ENCODE results near the gene NAT16. TPM values are rescaled to one million over a fixed set of nuclear protein-coding genes. Genes with fewer than 3 reads are reported as not detected.

The NAT16 gene
- 0.96 TPM for polyA plus RNA-seq (2013, experiment 1 of 4)
- 0.46 TPM for polyA plus RNA-seq (2013, experiment 2 of 4)
- polyA plus RNA-seq (2013, experiment 3 of 4) = 0.48 TPM
- polyA plus RNA-seq (2013, experiment 4 of 4) = 0.89 TPM

GRCh38 chr7:101180130-101180755 lies at the start of gene NAT16:
NAT16 (minus strand) TSS chr7:101180293; CDS start chr7:101174807, 5,486 bp downstream.
- H3K4me3 ChIP-seq (ENCODE audit: insufficient read depth, low read depth, low read length) = peak within 1 kb of the TSS; percentile 39
- no peaks in the 10 kb centered on the region for H3K36me3 ChIP-seq (ENCODE audit: control insufficient read depth, insufficient read depth, low read length)
- 9 to 10% methylated on average over 56 of the region's 56 CpGs for WGBS, 2 experiments
- H3K9me3 ChIP-seq (ENCODE audit: control insufficient read depth, low read length) = no peaks in the 10 kb centered on the region
- H3K4me1 ChIP-seq (ENCODE audit: control insufficient read depth, insufficient read depth, low read length) = peaks cover 13% of the 10 kb centered on the region
- H3K27me3 ChIP-seq (ENCODE audit: control insufficient read depth, insufficient read depth, low read length, poor library complexity, severe bottlenecking) = peaks cover 63% of the 10 kb centered on the region
- H3K27ac ChIP-seq (ENCODE audit: insufficient read depth, low read depth, low read length, poor library complexity, severe bottlenecking) = no peak within 1 kb of the TSS

GRCh38 chr7:101226721-101227120 lies 46.6 kb upstream of the NAT16 start:
- Histone ChIP-seq H3K9me3 (ENCODE audit: control insufficient read depth, low read length) (no peaks in the 10 kb centered on the region), H3K36me3 (ENCODE audit: control insufficient read depth, insufficient read depth, low read length) (peaks cover 7% of the 10 kb centered on the region), H3K4me1 (ENCODE audit: control insufficient read depth, insufficient read depth, low read length) (peaks cover 2% of the 10 kb centered on the region), H3K4me3 (ENCODE audit: insufficient read depth, low read depth, low read length) (no peak overlapping the region), H3K27ac (ENCODE audit: insufficient read depth, low read depth, low read length, poor library complexity, severe bottlenecking) (no peak overlapping the region), H3K27me3 (ENCODE audit: control insufficient read depth, insufficient read depth, low read length, poor library complexity, severe bottlenecking) (no peaks in the 10 kb centered on the region)
- WGBS, 2 experiments = 93% methylated on average over 9 of the region's 9 CpGs

- 88 to 95% methylated on average over 6 of the region's 6 CpGs for WGBS, 2 experiments
Observed at GRCh38 chr7:101225650-101226049, 45.6 kb upstream of the NAT16 start.

GRCh38 chr7:101223528-101223927 lies 43.4 kb upstream of the NAT16 start:
- Histone ChIP-seq H3K27me3 (ENCODE audit: control insufficient read depth, insufficient read depth, low read length, poor library complexity, severe bottlenecking) (no peaks in the 10 kb centered on the region), H3K4me3 (ENCODE audit: insufficient read depth, low read depth, low read length) (no peak overlapping the region), H3K27ac (ENCODE audit: insufficient read depth, low read depth, low read length, poor library complexity, severe bottlenecking) (no peak overlapping the region), H3K36me3 (ENCODE audit: control insufficient read depth, insufficient read depth, low read length) (peaks cover 7% of the 10 kb centered on the region), H3K9me3 (ENCODE audit: control insufficient read depth, low read length) (no peaks in the 10 kb centered on the region), H3K4me1 (ENCODE audit: control insufficient read depth, insufficient read depth, low read length) (peaks cover 5% of the 10 kb centered on the region)
- 95 to 98% methylated on average over 15 of the region's 15 CpGs for WGBS, 2 experiments

More at GRCh38 chr7:101225650-101226049, 45.6 kb upstream of the NAT16 start:
- Histone ChIP-seq H3K9me3 (ENCODE audit: control insufficient read depth, low read length) (no peaks in the 10 kb centered on the region), H3K4me3 (ENCODE audit: insufficient read depth, low read depth, low read length) (no peak overlapping the region), H3K4me1 (ENCODE audit: control insufficient read depth, insufficient read depth, low read length) (no peaks in the 10 kb centered on the region), H3K27ac (ENCODE audit: insufficient read depth, low read depth, low read length, poor library complexity, severe bottlenecking) (no peak overlapping the region), H3K36me3 (ENCODE audit: control insufficient read depth, insufficient read depth, low read length) (peaks cover 7% of the 10 kb centered on the region), H3K27me3 (ENCODE audit: control insufficient read depth, insufficient read depth, low read length, poor library complexity, severe bottlenecking) (no peaks in the 10 kb centered on the region)

- 90 to 91% methylated on average over 27 of the region's 27 CpGs for WGBS, 2 experiments
- peaks cover 7% of the 10 kb centered on the region for H3K36me3 ChIP-seq (ENCODE audit: control insufficient read depth, insufficient read depth, low read length)
Observed at GRCh38 chr7:101222275-101222830, 42.3 kb upstream of the NAT16 start.

GRCh38 chr7:101220295-101220694 lies 40.2 kb upstream of the NAT16 start:
- H3K4me3 ChIP-seq (ENCODE audit: insufficient read depth, low read depth, low read length) = no peak overlapping the region
- 92 to 97% methylated on average over 5 of the region's 5 CpGs for WGBS, 2 experiments
- no peaks in the 10 kb centered on the region for H3K27me3 ChIP-seq (ENCODE audit: control insufficient read depth, insufficient read depth, low read length, poor library complexity, severe bottlenecking)
- H3K9me3 ChIP-seq (ENCODE audit: control insufficient read depth, low read length) = no peaks in the 10 kb centered on the region
- H3K36me3 ChIP-seq (ENCODE audit: control insufficient read depth, insufficient read depth, low read length) = peaks cover 10% of the 10 kb centered on the region
- peaks cover 14% of the 10 kb centered on the region for H3K4me1 ChIP-seq (ENCODE audit: control insufficient read depth, insufficient read depth, low read length)
- H3K27ac ChIP-seq (ENCODE audit: insufficient read depth, low read depth, low read length, poor library complexity, severe bottlenecking) = no peak overlapping the region

More at GRCh38 chr7:101222275-101222830, 42.3 kb upstream of the NAT16 start:
- H3K4me1 ChIP-seq (ENCODE audit: control insufficient read depth, insufficient read depth, low read length) = peaks cover 5% of the 10 kb centered on the region
- no peaks in the 10 kb centered on the region for H3K27me3 ChIP-seq (ENCODE audit: control insufficient read depth, insufficient read depth, low read length, poor library complexity, severe bottlenecking)
- no peak overlapping the region for H3K27ac ChIP-seq (ENCODE audit: insufficient read depth, low read depth, low read length, poor library complexity, severe bottlenecking)
- H3K4me3 ChIP-seq (ENCODE audit: insufficient read depth, low read depth, low read length) = no peak overlapping the region
- no peaks in the 10 kb centered on the region for H3K9me3 ChIP-seq (ENCODE audit: control insufficient read depth, low read length)

GRCh38 chr7:101218236-101219125 lies 38.4 kb upstream of the NAT16 start:
- H3K36me3 ChIP-seq (ENCODE audit: control insufficient read depth, insufficient read depth, low read length) = peaks cover 4% of the 10 kb centered on the region
- WGBS, 2 experiments = 13 to 14% methylated on average over 26 of the region's 26 CpGs
- H3K27ac ChIP-seq (ENCODE audit: insufficient read depth, low read depth, low read length, poor library complexity, severe bottlenecking) = no peak overlapping the region

GRCh38 chr7:101217388-101218235 lies 37.5 kb upstream of the NAT16 start, which contains the start of the genes PLOD3 and ZNHIT1:
PLOD3 (minus strand) TSS chr7:101217581; CDS start chr7:101217274, 307 bp downstream.
ZNHIT1 (plus strand) TSS chr7:101218165; CDS start chr7:101218196, 31 bp downstream.
- 0 to 1% methylated on average over 57 of the region's 57 CpGs for WGBS, 2 experiments
- H3K4me1 ChIP-seq (ENCODE audit: control insufficient read depth, insufficient read depth, low read length) = peaks cover 14% of the 10 kb centered on the region
- H3K4me3 ChIP-seq (ENCODE audit: insufficient read depth, low read depth, low read length) = peak within 1 kb of the TSS; percentile 69
- H3K36me3 ChIP-seq (ENCODE audit: control insufficient read depth, insufficient read depth, low read length) = peaks cover 3% of the 10 kb centered on the region
- no peaks in the 10 kb centered on the region for H3K27me3 ChIP-seq (ENCODE audit: control insufficient read depth, insufficient read depth, low read length, poor library complexity, severe bottlenecking)
- peak within 1 kb of the TSS; percentile 92 for H3K27ac ChIP-seq (ENCODE audit: insufficient read depth, low read depth, low read length, poor library complexity, severe bottlenecking)
- no peaks in the 10 kb centered on the region for H3K9me3 ChIP-seq (ENCODE audit: control insufficient read depth, low read length)

More at GRCh38 chr7:101218236-101219125, 38.4 kb upstream of the NAT16 start:
- peak overlapping the region; percentile 69 for H3K4me3 ChIP-seq (ENCODE audit: insufficient read depth, low read depth, low read length)
- no peaks in the 10 kb centered on the region for H3K9me3 ChIP-seq (ENCODE audit: control insufficient read depth, low read length)
- no peaks in the 10 kb centered on the region for H3K27me3 ChIP-seq (ENCODE audit: control insufficient read depth, insufficient read depth, low read length, poor library complexity, severe bottlenecking)
- H3K4me1 ChIP-seq (ENCODE audit: control insufficient read depth, insufficient read depth, low read length) = peaks cover 14% of the 10 kb centered on the region

- Histone ChIP-seq H3K36me3 (ENCODE audit: control insufficient read depth, insufficient read depth, low read length) (peaks cover 3% of the 10 kb centered on the region), H3K9me3 (ENCODE audit: control insufficient read depth, low read length) (no peaks in the 10 kb centered on the region), H3K27me3 (ENCODE audit: control insufficient read depth, insufficient read depth, low read length, poor library complexity, severe bottlenecking) (no peaks in the 10 kb centered on the region), H3K27ac (ENCODE audit: insufficient read depth, low read depth, low read length, poor library complexity, severe bottlenecking) (peak overlapping the region; percentile 8), H3K4me3 (ENCODE audit: insufficient read depth, low read depth, low read length) (peak overlapping the region; percentile 69), H3K4me1 (ENCODE audit: control insufficient read depth, insufficient read depth, low read length) (peaks cover 14% of the 10 kb centered on the region)
- 1 to 2% methylated on average over 34 of the region's 34 CpGs for WGBS, 2 experiments
Observed at GRCh38 chr7:101216860-101217387, 36.8 kb upstream of the NAT16 start.

Measured in ectodermal cell (in vitro differentiated cells).